ENCODE data around the gene ARHGAP40. TPM values are rescaled to one million over a fixed set of nuclear protein-coding genes. Genes with fewer than 3 reads are reported as not detected.
A peak's percentile ranks its signal among the peaks of the same experiment; 100 is the strongest.
"Not testable (repeated sequence)": the region's sequence is repeated elsewhere in the genome, so short reads cannot be mapped to it uniquely, and the experiment has no call there.

ARHGAP40 gene
- total RNA-seq, 1 donor from 2014 or later, result 1.1 TPM

GRCh38 chr20:38589351-38589750, 12.3 kb upstream of the ARHGAP40 start:
- Histone ChIP-seq H3K27me3 (ENCODE audit: control insufficient read depth, insufficient read depth, low read length) (no peaks in the 10 kb centered on the region), H3K36me3 (ENCODE audit: control insufficient read depth, insufficient read depth, low read length) (no peaks in the 10 kb centered on the region)
- no peak for FAIRE-seq

GRCh38 chr20:38589967-38590675, 11.5 kb upstream of the ARHGAP40 start:
- FAIRE-seq (peak; percentile 28), DNase-seq (ENCODE audit: low read depth) (no peak)
- Histone ChIP-seq H3K4me3 (ENCODE audit: low read depth, low read length) (no peak overlapping the region), H3K36me3 (ENCODE audit: control insufficient read depth, insufficient read depth, low read length) (no peaks in the 10 kb centered on the region), H3K27me3 (ENCODE audit: control insufficient read depth, insufficient read depth, low read length) (no peaks in the 10 kb centered on the region)
- TF ChIP-seq CTCF (IDR thresholded peaks at IDR 0.05; ENCODE audit: insufficient read depth, low read length, severe bottlenecking), result no peak

More at GRCh38 chr20:38589351-38589750, 12.3 kb upstream of the ARHGAP40 start:
- TF ChIP-seq CTCF (IDR thresholded peaks at IDR 0.05; ENCODE audit: insufficient read depth, low read length, severe bottlenecking), result no peak
- H3K4me3 ChIP-seq (ENCODE audit: low read depth, low read length), result no peak overlapping the region
- DNase-seq (ENCODE audit: low read depth), result no peak

GRCh38 chr20:38590676-38591473, 10.7 kb upstream of the ARHGAP40 start:
- TF ChIP-seq CTCF (IDR thresholded peaks at IDR 0.05; ENCODE audit: insufficient read depth, low read length, severe bottlenecking), result no peak
- no peaks in the 10 kb centered on the region for H3K36me3 ChIP-seq (ENCODE audit: control insufficient read depth, insufficient read depth, low read length)
- no peak overlapping the region for H3K4me3 ChIP-seq (ENCODE audit: low read depth, low read length)
- no peaks in the 10 kb centered on the region for H3K27me3 ChIP-seq (ENCODE audit: control insufficient read depth, insufficient read depth, low read length)
- FAIRE-seq (no peak), DNase-seq (ENCODE audit: low read depth) (no peak)

GRCh38 chr20:38591474-38592410, 9.9 kb upstream of the ARHGAP40 start:
- DNase-seq (ENCODE audit: low read depth), result no peak
- no peak for FAIRE-seq

GRCh38 chr20:38592411-38592790, 9.2 kb upstream of the ARHGAP40 start:
- not testable (repeated sequence) for H3K4me3 ChIP-seq (ENCODE audit: low read depth, low read length); H3K27me3 ChIP-seq (ENCODE audit: control insufficient read depth, insufficient read depth, low read length); DNase-seq (ENCODE audit: low read depth); FAIRE-seq; H3K36me3 ChIP-seq (ENCODE audit: control insufficient read depth, insufficient read depth, low read length)

More at GRCh38 chr20:38591474-38592410, 9.9 kb upstream of the ARHGAP40 start:
- Histone ChIP-seq H3K4me3 (ENCODE audit: low read depth, low read length) (no peak overlapping the region), H3K27me3 (ENCODE audit: control insufficient read depth, insufficient read depth, low read length) (no peaks in the 10 kb centered on the region), H3K36me3 (ENCODE audit: control insufficient read depth, insufficient read depth, low read length) (no peaks in the 10 kb centered on the region)
- no peak for TF ChIP-seq CTCF (IDR thresholded peaks at IDR 0.05; ENCODE audit: insufficient read depth, low read length, severe bottlenecking)

GRCh38 chr20:38594281-38594680, 7.3 kb upstream of the ARHGAP40 start:
- DNase-seq (ENCODE audit: low read depth); H3K36me3 ChIP-seq (ENCODE audit: control insufficient read depth, insufficient read depth, low read length); H3K4me3 ChIP-seq (ENCODE audit: low read depth, low read length); FAIRE-seq; H3K27me3 ChIP-seq (ENCODE audit: control insufficient read depth, insufficient read depth, low read length): not testable (repeated sequence)

GRCh38 chr20:38595886-38596285, 5.7 kb upstream of the ARHGAP40 start:
- not testable (repeated sequence) for FAIRE-seq; DNase-seq (ENCODE audit: low read depth); H3K4me3 ChIP-seq (ENCODE audit: low read depth, low read length); H3K36me3 ChIP-seq (ENCODE audit: control insufficient read depth, insufficient read depth, low read length); H3K27me3 ChIP-seq (ENCODE audit: control insufficient read depth, insufficient read depth, low read length)

Measured in bronchial epithelial cell (primary cell).